ENCODE results near the gene ATAD3A.

ATAD3A gene

DNA sequence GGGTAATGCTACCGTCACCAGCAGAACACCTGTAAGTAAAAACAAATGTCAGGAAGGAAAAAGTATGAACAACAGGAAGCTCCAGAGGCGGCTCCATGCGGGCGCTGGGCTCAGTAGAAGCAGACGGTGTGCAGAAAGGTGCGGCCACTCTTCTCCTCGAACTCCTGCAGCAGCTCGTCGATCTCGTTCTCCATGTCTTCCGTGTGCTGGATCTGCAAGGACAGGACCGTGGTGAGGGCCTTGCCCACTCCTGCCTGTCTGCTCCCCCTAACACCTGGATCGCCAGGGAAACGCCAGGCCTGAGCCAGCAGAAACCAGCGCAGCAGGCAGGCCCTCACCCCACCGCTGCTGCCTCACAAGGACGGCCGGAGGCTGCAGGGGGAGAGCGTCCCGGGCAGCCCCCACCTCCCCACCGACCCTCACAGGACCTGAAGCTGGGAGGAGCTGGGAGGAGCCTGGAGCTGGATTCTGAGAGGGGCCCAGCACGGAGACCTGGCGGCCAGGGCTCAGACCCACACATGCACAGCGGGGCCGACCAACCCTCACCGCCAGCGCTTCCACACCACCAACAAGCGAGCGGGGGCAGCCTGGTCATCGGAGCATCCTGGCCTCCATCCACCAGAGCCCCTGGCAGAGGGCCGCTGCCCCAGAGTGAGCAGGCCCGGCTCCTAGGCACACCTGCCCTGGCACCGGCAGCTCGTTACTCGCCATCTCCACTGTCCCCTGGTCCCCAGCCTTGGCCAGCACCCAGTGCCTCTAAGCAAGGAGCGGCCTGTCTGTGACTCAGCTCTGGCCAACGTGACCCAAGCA, 30.2 kb downstream of the ATAD3A start (continued):
- TF ChIP-seq, protein P1, sequence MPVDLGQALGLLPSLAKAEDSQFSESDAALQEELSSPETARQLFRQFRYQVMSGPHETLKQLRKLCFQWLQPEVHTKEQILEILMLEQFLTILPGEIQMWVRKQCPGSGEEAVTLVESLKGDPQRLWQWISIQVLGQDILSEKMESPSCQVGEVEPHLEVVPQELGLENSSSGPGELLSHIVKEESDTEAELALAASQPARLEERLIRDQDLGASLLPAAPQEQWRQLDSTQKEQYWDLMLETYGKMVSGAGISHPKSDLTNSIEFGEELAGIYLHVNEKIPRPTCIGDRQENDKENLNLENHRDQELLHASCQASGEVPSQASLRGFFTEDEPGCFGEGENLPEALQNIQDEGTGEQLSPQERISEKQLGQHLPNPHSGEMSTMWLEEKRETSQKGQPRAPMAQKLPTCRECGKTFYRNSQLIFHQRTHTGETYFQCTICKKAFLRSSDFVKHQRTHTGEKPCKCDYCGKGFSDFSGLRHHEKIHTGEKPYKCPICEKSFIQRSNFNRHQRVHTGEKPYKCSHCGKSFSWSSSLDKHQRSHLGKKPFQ (tag by site-specific recombination; IDR thresholded peaks at IDR 0.05): no peak
- TF ChIP-seq ZNF654 (tag by site-specific recombination; IDR thresholded peaks at IDR 0.05; ENCODE audit: low read depth) (no peak), ZBTB17 (tag by site-specific recombination; IDR thresholded peaks at IDR 0.05) (no peak), ZNF416 (tag by site-specific recombination; IDR thresholded peaks at IDR 0.05) (no peak)

DNA sequence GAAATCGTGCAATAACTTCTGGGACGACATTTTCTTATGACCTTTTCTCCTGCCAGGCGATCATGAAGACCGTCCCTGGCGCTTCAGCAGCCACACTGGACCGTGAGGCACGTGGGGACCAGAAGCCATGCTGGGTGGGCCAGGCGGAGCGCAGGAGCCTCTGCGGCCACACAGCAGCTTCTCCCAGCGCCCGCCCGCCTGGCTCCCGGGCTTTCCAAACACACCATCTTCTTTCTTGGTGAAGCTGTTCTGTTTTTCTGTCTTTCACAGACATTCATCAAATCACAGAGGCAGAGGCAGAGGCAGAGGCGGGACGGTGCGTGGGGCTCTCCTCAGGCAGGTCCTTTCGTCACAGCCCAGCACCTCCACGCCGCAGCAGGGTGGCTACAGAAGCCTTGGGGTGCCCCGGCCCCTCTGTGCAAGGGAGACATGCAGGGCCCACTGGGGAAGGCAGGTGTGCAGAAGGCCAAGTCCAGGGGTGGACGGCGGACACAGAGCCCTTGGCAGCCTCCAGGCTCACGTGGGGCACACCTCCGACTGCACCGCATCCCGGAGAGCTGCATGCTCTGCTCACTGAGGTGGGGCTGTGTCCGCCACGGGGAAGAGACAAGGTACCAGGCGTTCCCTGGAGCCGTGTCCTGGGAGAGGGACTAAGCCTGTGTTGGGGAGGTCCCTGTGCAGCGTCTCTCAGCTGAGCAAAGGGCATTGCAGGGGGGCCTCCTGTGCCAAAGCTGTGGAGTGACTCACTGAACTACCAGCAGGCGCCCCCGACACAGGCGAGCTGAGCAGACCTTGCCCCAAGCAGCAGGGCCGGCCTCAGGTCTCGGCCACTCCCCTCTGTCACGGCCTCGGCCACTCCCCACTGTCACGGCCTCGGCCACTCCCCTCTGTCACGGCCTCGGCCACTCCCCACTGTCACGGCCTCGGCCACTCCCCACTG, 31.1 kb downstream of the ATAD3A start:
- TF ChIP-seq, protein P2, sequence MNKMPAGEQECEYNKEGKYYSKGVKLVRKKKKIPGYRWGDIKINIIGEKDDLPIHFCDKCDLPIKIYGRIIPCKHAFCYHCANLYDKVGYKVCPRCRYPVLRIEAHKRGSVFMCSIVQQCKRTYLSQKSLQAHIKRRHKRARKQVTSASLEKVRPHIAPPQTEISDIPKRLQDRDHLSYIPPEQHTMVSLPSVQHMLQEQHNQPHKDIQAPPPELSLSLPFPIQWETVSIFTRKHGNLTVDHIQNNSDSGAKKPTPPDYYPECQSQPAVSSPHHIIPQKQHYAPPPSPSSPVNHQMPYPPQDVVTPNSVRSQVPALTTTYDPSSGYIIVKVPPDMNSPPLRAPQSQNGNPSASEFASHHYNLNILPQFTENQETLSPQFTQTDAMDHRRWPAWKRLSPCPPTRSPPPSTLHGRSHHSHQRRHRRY (tag by site-specific recombination; IDR thresholded peaks at IDR 0.05): no peak
- TF ChIP-seq GLIS1 (tag by site-specific recombination; IDR thresholded peaks at IDR 0.05) (peak; percentile 88), ZNF624 (tag by site-specific recombination; IDR thresholded peaks at IDR 0.05) (no peak), GLIS2 (tag by site-specific recombination; IDR thresholded peaks at IDR 0.05) (peak; percentile 67; the same call in 1 of the 2 replicates), ZNF549 (tag by site-specific recombination; IDR thresholded peaks at IDR 0.05) (no peak), ZNF169 (tag by site-specific recombination; IDR thresholded peaks at IDR 0.05) (no peak)
- TF ChIP-seq, protein P3, sequence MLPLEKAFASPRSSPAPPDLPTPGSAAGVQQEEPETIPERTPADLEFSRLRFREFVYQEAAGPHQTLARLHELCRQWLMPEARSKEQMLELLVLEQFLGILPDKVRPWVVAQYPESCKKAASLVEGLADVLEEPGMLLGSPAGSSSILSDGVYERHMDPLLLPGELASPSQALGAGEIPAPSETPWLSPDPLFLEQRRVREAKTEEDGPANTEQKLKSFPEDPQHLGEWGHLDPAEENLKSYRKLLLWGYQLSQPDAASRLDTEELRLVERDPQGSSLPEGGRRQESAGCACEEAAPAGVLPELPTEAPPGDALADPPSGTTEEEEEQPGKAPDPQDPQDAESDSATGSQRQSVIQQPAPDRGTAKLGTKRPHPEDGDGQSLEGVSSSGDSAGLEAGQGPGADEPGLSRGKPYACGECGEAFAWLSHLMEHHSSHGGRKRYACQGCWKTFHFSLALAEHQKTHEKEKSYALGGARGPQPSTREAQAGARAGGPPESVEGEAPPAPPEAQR (tag by site-specific recombination; IDR thresholded peaks at IDR 0.05): no peak
- Histone ChIP-seq H3K36me3 (ENCODE audit: control insufficient read depth in 2 of 2, insufficient read depth in 1 of 2, low read length in 2 of 2) (peaks cover under 1 to 80% of the 10 kb centered on the region in 2 experiments; a peak in 2 of 3 replicates), H3K9me3 (ENCODE audit: control insufficient read depth, insufficient read depth, low read depth, low read length) (no peaks in the 10 kb centered on the region), H3K4me3 (ENCODE audit: low read depth, low read length) (no peak overlapping the region), H3K4me1 (ENCODE audit: control insufficient read depth, insufficient read depth, low read length) (no peaks in the 10 kb centered on the region), H3K27ac (ENCODE audit: extremely low read depth, low read depth, low read length) (no peak overlapping the region)
- CTCF ChIA-PET: no interaction called here
- POLR2A ChIA-PET: interaction anchor here (0.6 kb wide), 1 partner anchor 406 kb away, joined by 3 read pairs; no protein-coding TSS in a partner anchor

DNA sequence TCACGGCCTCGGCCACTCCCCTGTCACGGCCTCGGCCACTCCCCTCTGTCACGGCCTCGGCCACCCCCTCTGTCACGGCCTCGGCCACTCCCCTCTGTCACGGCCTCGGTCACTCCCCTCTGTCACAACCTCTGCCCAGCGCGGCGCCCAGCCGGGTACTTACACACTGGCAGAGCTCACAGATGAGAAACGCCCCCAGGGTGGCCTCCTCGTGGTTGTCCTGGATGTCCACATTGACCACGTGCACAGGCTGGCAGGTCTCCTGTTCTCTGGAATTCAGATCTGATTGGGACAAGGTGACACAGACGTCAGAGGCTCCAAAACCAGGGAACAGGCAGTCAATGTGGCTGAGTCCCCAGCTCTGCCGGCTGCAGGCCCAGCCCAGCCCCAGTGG, 31.7 kb downstream of the ATAD3A start:
- CTCF ChIA-PET: no interaction called here
- POLR2A ChIA-PET: no interaction called here

DNA sequence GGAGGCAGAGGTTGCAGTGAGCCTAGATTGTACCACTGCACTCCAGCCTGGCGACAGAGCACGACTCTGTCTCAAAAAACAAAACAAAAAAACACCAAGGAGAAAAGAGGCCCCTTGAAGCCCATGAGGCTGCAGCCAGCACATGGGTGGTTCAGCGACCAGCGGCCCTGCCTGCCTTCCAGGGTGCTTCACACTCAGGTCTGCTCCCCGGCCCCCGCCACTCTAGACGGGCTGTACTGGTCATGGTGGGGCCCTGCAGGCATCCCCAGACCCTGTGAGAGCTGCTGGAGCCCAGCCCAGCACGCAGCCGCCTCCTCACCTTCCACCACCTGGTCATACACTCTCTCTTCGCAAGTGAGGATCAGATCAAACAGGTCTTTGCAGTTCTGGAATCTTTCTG, 32.6 kb downstream of the ATAD3A start:
- ChIA-PET POLR2A (no interaction called here), CTCF (no interaction called here)
- Histone ChIP-seq H3K4me3 (ENCODE audit: low read depth, low read length) (no peak overlapping the region), H3K4me1 (ENCODE audit: control insufficient read depth, insufficient read depth, low read length) (no peaks in the 10 kb centered on the region), H3K27ac (ENCODE audit: extremely low read depth, low read depth, low read length) (no peak overlapping the region), H3K36me3 (ENCODE audit: control insufficient read depth in 2 of 2, insufficient read depth in 1 of 2, low read length in 2 of 2) (peaks cover 4 to 75% of the 10 kb centered on the region in 2 experiments; a peak in 2 of 3 replicates), H3K9me3 (ENCODE audit: control insufficient read depth, insufficient read depth, low read depth, low read length) (no peaks in the 10 kb centered on the region)
- TF ChIP-seq KLF9 (tag by site-specific recombination; IDR thresholded peaks at IDR 0.05; ENCODE audit: low read depth) (no peak), ZNF596 (tag by site-specific recombination; IDR thresholded peaks at IDR 0.05) (no peak), ZNF624 (tag by site-specific recombination; IDR thresholded peaks at IDR 0.05) (no peak), SETDB1 (IDR thresholded peaks at IDR 0.05; ENCODE audit: insufficient read length, low read length) (no peak)
- TF ChIP-seq, protein P4, sequence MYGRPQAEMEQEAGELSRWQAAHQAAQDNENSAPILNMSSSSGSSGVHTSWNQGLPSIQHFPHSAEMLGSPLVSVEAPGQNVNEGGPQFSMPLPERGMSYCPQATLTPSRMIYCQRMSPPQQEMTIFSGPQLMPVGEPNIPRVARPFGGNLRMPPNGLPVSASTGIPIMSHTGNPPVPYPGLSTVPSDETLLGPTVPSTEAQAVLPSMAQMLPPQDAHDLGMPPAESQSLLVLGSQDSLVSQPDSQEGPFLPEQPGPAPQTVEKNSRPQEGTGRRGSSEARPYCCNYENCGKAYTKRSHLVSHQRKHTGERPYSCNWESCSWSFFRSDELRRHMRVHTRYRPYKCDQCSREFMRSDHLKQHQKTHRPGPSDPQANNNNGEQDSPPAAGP (tag by site-specific recombination; IDR thresholded peaks at IDR 0.05): no peak

More for the DNA sequence above, 31.7 kb downstream of the ATAD3A start:
- H3K36me3 ChIP-seq (ENCODE audit: control insufficient read depth in 2 of 2, insufficient read depth in 1 of 2, low read length in 2 of 2): peaks cover 4 to 79% of the 10 kb centered on the region in 2 experiments; a peak in 2 of 3 replicates
- H3K4me3 ChIP-seq (ENCODE audit: low read depth, low read length): no peak overlapping the region
- no peaks in the 10 kb centered on the region for H3K9me3 ChIP-seq (ENCODE audit: control insufficient read depth, insufficient read depth, low read depth, low read length)
- TF ChIP-seq KLF16 (tag by site-specific recombination; IDR thresholded peaks at IDR 0.05): no peak
- TF ChIP-seq ZNF335 (tag by site-specific recombination; conservative IDR thresholded peaks at IDR 0.05): no peak
- no peaks in the 10 kb centered on the region for H3K4me1 ChIP-seq (ENCODE audit: control insufficient read depth, insufficient read depth, low read length)
- no peak overlapping the region for H3K27ac ChIP-seq (ENCODE audit: extremely low read depth, low read depth, low read length)
